LHCN-M2 (cell line): Measurements from ENCODE around the gene KDM2B. TPM values are rescaled to one million over a fixed set of nuclear protein-coding genes. Genes with fewer than 3 reads are reported as not detected.
"Not testable (repeated sequence)": the region's sequence is repeated elsewhere in the genome, so short reads cannot be mapped to it uniquely, and the experiment has no call there.

Source experiments
- DNase-seq: peaks from one replicate; pipeline ENCODE4 v3.0.0-alpha.2; 2012; ENCODE audit warnings: low read depth
- total RNA-seq: library from RNA; depleted of rRNA; stranded (reverse); fragments of >200 nt; gene quantifications from 2 replicates; pipeline ENCODE4 v1.2.3, GENCODE V29; 2014

The KDM2B gene
- total RNA-seq, 1 experiment from 2014 or later, result 28.8 TPM

- DNase-seq, result no peak
These were observed 76.3 kb downstream of the KDM2B start for GRCh38 chr12:121504505-121504904.

GRCh38 chr12:121503395-121503794, 77.4 kb downstream of the KDM2B start:
- DNase-seq, result no peak

DNA sequence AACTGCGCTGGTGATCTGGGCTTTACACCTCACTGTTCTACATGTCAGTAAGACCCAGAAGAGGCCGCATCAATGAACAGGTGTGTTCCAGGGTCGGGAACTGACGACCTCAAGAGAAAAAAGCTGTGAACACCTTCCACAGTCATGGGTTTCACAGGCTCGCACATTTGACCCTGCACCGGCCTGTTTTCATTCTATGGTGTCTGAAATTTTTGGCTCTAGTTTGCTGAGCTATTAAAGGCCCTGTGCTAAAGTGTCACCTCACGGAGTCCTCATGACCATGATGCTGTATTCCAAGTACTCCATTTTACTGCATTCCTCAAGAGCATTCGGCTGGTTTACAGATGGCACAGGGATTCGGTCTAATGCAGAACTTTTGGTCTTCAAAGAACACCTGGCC, 78.9 kb downstream of the KDM2B start:
- DNase-seq, result no peak

- DNase-seq, result peak; percentile 61
These were observed 80.7 kb downstream of the KDM2B start for GRCh38 chr12:121499929-121500793.

DNA sequence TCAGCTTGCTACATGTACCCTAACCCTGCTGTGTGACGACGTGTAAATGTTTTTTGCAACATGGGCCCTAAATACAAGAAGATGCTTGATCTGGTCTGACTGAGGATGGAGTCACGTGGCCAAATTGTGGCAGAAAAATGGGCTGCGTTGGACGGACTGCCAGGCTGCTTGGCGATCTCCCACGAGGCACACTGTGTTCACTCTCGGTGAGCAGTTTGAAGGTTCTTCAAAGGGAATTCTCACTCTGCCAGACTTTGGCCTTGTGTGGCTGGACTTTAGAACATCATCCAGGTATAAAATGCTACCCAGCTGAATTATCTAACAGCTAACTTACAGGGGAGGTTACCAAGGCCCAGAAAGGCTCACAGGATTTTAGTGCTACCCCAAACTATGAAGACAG, 85.1 kb downstream of the KDM2B start:
- DNase-seq, result no peak

- DNase-seq, result peak; percentile 19
These were observed 86.6 kb downstream of the KDM2B start for GRCh38 chr12:121494093-121494787.

GRCh38 chr12:121490401-121491281, 90.2 kb downstream of the KDM2B start:
- DNase-seq, result no peak

DNA sequence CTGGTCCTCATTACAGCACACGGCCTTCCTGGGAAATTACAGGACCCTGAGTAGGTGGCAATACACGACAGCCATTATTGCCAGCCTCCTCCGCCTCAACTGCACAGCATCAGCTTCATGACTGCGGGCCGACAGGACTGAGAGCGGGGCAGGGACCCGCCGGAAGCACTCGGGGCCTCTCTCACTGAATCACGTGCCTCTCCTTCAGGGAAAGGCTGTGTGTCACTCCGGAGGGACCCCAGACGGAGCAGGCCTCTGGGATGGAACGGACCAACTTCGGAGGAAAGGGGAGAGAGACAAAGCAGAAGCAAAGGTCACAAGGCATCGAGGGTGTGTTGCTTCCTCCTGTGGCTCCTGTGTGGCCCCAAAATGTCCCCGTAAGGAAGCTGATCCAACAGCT, 90.9 kb downstream of the KDM2B start:
- DNase-seq, result no peak

DNA sequence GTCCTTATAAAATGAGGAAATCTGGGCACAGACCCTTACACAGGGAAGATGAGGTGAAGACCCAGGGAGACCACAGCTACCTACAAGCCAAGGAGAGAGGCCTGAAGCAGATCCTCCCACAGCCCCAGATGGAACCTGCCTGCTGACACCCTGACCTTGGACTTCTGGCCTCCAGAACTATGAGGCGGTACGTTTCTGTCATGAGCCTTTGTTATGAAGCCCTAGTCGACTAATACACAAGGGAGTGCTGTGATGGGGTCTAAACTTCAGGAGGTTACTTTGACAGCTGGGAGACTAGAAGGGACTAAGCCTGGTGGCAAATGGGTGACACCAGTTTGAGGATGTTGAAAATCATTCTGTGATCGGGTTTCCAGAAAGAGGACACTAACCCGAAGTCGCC, 95.9 kb downstream of the KDM2B start:
- no peak for DNase-seq

- not testable (repeated sequence) for DNase-seq
These were observed 96.3 kb downstream of the KDM2B start for GRCh38 chr12:121484564-121484963.

- DNase-seq, result no peak
These were observed 96.9 kb downstream of the KDM2B start for GRCh38 chr12:121483949-121484348.

- no peak for DNase-seq
These were observed 104.3 kb downstream of the KDM2B start for GRCh38 chr12:121476477-121476876.

- no peak for DNase-seq
These were observed 105.5 kb downstream of the KDM2B start for GRCh38 chr12:121475279-121475678.

- no peak for DNase-seq
These were observed 108.5 kb downstream of the KDM2B start for GRCh38 chr12:121472150-121472905.

DNA sequence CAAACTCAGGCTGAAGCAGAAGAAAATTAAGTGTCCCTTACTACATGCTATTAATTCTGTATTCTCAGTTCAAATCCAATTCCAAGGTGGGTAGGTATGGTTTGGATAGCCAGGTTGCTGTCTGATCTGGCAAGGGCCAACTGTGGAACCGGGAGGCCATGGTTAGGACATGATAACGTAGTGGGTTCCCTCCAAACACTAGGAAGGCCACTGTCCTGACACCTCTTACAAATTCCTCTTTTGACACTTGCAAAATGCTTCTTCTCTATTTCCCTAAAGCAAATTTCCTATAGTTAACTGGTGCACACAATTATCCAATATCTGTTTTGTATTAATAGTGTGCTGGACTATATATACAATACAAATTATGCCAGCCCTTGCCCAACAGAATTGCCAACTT, 110.1 kb downstream of the KDM2B start:
- DNase-seq, result no peak

GRCh38 chr12:121468499-121468801, 112.4 kb downstream of the KDM2B start:
- peak; percentile 19 for DNase-seq

- peak; percentile 21 for DNase-seq
These were observed 113.0 kb downstream of the KDM2B start for GRCh38 chr12:121467638-121468498.

- DNase-seq, result peak; percentile 84
These were observed 113.8 kb downstream of the KDM2B start for GRCh38 chr12:121466794-121467637.
